Esophagus mucosa (tissue), 1 donor: ENCODE results near the gene FABP3. TPM values are rescaled to one million over a fixed set of nuclear protein-coding genes. Genes with fewer than 3 reads are reported as not detected.
"Not testable (repeated sequence)": the region's sequence is repeated elsewhere in the genome, so short reads cannot be mapped to it uniquely, and the experiment has no call there.

Experiments used
- ATAC-seq: fragments of 200-7000 bp; cut with Tn5 transposase; one replicate; pipeline ENCODE4 v1.9.1; 2020
- total RNA-seq: library from RNA; stranded (reverse); gene quantifications from one replicate; pipeline ENCODE4 v1.2.4, GENCODE V29; 2023
- donor health status: DM: yes; HTN: yes; CAD: no.

FABP3 gene
- total RNA-seq, 1 donor from 2014 or later, result 0.36 TPM

DNA sequence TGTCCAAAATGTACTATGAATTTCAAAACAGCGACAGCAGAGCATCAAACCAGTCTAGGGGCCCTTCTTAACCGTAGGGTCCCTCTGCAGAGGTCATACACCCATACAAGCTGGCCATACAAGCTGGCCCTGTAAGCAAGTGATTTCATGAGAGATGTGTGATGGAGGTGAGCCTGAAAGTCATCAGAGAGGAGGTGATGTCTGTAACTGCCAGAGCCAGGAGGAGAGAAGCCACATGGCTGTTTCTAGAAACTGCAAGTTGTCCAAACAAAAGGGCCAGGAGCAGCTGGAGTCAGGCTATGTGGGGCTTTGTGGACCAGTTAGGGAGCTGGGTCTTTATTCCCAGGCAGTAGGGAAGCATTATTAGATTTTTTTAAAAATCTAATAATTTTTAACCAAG, 25.4 kb upstream of the FABP3 start:
- ATAC-seq, result no peak

DNA sequence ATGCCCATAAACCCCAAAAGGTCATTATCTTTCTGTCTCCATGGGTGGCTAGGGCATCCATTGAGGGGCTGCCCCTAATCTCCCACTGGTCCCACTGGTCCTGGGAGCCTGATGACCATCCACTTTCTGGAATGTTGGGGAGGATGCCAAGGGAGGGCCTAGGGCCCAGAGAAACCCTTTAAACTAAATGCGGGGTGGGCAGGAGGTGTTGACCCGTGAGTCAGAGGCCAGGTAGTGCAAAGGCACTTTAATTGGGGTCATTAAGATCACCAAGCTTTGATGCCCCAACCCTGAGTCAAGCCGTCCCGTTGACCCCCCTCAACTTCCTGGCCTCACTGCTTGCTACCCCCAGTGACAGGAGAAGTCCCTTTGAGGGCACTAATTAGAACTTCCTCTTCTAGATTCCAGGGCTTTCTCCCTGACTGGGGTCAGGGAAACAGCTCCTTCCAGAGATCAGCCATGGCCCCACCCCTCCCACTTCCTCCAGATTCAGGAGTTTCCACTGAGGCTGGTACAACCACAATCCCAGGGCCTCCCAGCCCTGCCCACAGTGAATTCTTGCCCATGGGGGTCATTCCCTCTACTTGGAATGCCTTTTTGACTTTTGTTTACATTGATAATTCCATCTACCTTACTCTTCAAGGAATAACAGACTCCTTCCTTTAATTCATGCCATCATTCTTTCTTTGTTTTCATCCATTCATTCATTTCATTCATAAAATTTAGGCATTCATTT, 24.7 kb upstream of the FABP3 start:
- ATAC-seq, result no peak

DNA sequence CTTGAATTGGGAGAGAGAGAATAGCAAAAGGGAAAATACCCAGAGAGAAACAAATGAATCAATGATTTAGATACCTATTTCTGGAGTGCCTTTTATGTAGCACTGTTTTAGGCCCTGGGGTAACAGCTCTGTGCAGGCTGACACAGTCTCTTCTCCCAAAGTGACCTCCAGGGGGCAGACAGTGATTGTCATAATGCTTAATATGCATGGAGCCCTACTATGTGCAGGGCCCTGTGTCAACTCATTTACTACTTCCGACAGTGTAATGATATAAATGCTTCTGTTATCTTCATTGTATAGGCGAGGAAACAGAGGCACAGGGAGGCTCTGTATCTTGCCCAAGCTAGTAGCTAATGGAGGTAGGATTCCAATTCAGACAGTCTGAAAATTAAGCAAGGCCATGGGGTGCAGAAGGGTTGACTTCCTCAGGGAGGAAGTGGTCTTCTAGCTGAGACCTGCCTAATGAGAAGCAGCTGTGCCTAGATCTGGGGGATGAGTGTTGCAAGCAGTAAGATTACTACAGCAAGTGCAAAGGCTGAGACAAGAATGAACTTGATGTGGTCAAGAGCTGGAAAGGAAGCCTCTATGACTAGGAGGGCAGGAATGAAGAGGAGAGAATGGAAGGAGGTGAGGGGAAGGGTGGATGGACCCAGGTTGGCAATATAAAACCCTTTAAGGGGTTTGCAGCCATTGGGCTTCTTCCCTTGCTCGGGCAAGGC, 23.9 kb upstream of the FABP3 start:
- ATAC-seq, result peak; percentile 50

DNA sequence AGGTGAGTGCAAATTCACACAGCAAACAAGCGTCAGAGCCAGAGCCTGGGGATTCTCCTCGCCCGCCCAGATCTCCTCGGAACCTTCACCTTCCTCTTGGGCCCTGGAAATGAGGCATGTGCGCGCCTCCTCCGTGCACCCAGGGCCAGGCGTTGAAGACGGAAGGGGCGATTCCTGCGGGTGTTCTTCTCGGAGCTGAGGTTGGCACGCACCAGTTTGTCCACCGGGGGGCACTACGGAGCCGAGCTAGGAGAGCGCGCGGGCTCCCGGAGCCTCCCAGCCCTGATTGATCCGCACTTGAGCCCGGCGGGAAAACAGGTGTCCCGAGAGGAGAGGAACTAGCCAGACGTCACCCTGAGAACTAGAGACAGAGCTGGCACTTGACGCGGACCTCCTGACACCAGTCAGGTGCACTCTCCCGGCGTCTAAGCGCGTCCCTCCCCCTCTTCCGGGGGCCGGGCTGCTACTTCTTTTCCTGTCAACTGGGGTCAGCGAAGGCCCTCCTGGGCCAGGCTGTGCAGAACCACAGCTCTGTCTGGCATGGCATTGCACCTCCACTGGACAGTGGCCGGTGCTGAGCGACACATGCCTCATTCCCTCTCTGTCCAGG, 21.8 kb upstream of the FABP3 start:
- peak; percentile 89 for ATAC-seq

DNA sequence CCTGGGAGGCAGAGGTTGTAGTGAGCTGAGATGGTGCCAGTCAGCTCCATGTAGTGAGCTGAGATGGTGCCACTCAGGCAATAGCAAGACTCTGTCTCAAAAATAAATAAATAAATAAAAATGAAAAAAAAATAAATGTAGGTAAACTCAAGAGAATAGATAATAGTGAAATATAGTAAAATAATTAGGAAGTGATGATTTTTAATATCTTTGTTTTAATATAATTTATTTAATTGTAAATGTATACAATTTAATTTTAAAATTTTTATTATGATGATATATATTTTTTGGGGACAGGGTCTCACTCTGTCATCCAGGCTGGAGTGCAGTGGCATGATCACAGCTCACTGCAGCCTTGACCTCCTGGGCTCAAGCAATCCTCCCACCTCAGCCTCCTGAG, 20.6 kb upstream of the FABP3 start:
- no peak for ATAC-seq

DNA sequence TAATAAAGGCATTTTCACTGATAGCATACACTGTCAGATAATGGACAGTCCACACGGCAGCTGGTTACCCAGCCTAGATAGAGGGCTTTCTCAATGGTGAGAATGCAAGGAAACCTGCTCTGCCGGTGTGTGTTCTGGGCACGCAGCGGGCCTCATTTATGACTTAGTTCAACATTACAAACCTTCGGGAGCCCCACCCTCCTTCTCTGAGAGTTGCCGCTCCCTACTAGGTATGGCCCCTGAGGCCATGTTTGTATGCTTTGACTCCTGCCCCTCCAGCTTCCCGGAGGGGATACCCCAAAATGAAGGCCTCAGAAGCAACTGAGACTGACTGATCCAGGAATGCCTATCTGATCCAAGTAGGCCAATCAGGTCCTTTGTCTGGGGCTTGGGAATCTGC, 17.2 kb upstream of the FABP3 start:
- peak; percentile 87 for ATAC-seq

DNA sequence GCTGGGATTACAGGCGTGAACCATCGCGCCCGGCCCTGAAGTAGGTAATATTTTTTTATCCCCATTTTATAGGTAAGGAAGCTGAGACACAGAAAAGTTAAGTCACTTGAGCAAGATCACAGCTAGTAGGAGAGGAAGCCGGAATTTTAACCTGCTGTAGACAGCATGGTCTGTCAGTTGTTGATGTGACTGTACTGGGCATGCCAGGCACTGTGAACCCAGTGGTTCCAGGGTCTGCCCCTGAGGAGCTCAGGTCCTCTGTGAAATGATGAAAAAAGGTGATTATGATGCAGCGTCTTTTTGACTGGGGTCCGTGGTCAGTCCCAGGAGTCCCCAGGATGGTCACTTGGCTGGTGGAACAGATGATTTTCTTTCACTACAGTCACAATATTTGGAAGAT, 16.7 kb upstream of the FABP3 start:
- no peak for ATAC-seq

DNA sequence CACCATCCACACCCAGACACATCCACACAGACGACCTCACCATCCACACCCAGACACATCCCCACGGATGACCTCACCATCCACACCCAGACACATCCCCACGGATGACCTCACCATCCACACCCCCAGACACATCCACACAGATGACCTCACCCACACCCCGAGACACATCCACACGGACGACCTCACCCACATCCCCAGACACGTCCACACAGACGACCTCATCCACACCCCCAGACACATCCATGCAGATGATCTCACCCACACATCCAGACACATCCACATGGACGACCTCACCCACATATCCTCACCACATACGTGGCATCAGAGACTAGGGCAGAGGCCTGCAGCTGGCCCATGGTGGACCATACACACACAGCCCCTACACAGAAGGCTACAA, 14.7 kb upstream of the FABP3 start:
- peak; percentile 52 for ATAC-seq

DNA sequence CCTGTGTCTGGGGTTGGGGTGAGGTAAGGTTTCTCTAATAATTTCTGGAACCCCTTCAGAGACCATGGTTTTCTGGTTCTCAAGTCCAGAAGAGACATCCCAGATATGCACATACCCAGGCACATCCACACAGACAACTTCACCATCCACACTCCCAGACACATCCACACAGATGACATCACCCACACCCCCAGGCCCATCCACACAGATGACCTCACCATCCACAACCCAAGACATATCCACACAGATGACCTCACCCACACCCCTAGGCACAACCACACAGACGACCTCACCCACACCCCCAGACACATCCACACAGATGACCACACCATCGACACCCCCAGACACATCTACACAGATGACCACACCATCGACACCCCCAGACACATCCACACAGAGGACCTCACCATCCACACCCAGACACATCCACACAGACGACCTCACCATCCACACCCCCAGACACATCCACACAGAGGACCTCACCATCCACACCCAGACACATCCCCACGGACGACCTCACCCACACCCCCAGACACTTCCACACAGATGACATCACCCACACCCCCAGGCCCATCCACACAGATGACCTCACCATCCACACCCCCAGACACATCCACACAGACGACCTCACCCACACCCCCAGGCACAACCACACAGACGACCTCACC, 13.8 kb upstream of the FABP3 start:
- ATAC-seq, result not testable (repeated sequence)

DNA sequence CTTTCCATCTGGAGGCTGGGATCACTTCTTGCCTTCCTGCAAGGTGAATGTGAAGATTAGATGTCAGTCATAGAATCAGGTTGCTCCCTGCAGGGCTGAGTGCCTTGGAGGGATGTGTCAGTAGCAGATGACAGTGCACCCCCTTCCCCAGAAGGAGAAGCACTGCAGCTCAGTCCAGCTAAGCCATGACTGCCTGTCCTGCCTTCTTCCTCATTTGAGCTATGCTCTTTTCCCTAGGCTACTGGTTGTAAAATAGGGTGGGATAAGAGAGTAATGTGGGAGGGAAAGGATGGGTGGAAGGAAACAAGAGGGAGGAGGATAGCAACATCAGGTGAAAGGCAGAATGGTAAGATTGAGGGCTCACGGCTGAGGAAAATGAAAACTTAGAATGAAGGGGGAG, 11.1 kb upstream of the FABP3 start:
- ATAC-seq, result no peak

DNA sequence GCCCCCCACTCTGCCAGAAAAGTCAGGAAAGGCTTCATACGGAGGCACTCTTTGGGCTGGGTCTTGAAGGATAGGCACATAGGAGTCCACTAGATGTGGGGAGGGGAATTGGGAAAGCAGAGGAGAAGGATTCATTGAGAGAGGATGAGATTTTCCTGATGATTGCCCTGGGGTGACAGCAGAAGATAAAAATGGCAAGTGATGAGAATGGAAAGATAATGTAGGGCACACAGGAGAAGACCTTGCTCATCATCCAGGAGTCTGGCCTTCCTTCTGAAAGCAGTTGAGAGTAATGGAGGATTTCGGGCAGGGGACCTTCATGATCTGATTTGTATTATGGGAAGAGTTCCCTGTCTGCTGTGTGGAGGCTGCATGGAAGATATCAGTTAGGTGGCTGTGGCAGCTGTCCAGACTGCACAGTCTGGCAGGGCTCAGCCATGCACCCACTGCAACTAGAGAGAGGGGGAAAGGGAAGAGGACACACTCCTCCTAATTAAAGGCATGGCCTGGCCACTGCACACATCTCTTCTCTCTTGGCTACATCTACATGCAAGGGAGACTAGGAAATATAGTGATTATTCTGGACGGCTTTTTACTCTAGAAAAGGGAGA, 9.6 kb upstream of the FABP3 start:
- no peak for ATAC-seq

DNA sequence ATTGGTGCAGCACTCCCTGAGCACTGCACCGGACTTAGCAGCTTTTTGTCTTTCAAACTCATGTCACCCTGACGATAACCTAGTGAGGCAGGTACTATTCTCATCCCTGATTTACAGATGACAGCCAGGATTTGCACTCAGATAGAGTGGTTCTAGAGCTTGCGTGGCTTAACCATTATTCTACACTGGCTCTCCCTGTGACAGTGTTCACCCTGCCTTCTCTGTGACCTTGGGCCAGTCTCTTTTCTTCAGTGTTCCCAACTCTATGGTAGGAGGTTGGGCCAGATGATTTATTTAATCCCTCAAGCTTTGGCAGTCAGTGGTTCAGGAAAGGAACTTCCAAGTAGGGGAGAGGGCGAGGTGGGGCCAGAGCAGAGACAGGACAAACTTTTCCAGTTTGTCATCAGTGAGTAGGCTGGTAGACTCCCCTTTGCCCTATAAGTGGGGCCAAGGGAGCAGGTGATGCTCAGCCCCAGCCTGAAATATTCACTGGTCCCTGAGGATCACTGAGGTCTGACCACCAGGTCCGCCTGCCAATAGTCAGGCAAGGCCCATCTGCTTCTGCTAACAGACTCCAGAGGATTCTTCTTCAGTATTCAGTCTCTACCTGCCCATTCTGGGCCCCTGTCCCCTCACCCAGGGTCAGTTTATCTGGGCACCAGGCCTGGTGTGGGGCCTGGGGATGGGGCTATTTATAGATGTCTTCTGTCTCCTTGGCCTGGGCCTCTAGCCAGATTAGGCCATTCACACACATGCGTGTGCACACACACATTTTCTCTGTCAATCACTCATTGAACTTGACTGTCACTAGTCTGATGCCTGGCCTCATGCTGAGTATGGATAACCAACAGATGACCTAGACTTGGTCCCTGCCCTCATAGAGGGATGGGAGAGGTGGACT, 8.8 kb upstream of the FABP3 start:
- ATAC-seq, result peak; percentile 75

DNA sequence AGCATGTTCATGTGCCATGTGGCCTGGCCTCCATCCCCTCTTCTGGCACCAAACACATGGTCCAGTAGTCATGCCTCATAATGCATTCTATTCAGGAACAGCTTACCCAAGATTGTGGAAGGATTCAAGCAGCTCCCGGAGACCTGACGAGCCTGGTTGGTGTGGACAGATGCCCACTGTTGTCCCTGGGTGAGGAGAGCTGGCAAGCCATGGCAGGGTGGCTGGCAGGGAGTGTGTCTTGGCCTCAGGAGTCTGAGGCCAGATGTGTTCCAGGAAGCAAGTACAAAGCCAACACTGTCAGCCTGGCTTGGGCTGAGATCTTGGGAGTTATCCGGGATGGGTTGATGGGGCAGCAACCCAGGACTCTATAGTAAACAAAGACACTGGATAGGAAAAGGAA, 7.3 kb upstream of the FABP3 start:
- ATAC-seq, result no peak

DNA sequence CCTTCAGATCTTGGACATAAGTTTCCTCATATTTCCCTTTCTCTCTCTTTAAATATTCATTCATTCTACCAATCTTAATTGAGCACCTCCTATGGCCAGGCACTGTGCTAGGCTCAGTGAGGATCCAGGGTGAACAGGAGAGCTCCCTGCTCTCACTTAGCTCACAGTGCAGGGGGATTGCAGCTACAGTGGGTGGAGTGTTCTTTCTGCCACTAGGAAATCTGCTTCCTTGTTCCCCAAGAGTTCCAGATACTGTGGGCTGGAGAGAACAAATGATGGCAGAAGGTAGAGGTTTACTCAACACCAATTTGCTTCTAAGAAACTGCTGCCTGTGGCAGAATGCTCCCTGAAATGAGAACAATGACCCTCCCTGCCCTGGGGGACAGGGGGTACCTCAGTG, 5.1 kb upstream of the FABP3 start:
- no peak for ATAC-seq

DNA sequence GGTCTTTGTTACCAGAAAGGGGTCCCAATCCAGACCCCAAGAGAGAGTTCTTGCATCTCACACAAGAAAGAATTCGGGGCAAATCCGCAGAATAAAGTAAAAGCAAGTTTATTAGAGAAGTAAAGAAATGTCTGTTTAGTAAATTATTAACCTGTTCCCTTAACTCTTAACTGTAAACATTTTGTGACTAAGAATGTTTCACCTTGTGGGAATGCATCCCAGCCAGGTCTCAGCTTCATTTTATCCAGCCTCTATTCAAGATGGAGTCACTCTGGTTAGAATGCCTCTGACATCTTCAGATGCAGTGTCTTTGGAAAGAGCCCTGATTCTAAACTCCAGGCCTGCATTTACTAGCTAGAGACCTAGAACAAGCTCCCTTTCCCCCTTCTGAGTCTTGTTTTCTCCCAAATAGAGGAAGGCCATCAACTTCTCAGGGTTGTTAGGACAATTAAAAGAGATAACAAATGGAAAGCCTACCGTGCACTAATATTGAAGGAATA, 4.5 kb upstream of the FABP3 start:
- ATAC-seq, result no peak

DNA sequence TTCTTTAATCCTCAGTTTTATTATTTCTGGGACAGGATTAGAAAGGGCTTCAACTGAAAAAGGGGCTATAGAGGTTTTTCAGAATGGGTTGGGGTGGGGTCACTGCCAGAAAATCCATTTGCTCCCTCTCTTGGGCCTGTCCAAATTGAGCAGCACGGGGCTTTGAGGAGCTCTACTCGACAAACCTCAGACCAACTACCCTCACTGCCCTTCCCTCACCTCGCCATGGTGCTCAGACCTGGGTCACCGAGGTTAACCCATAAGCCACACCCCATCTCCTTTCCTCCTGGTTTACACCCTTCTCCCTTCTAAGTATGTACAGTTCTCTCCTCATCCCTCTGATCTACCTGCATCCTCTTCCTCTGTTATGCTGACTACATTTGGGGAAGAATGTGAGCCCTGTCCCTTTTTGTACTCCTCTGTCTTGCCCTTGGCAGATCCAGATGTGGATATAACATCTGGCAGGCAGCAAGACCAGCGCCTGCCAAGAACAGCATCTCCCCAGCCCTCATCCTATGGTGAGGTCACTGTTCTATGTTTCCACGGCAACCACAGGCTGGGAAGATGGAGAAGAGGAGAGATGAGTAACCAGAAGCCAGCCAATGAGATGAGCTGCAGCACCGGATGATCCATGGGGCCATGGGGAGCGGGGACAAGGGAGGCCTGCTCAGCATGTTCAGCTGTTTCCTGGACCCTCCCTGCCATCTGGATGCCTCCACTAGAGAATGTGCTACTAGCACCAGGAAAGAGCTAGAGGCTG, 3.7 kb upstream of the FABP3 start:
- no peak for ATAC-seq

DNA sequence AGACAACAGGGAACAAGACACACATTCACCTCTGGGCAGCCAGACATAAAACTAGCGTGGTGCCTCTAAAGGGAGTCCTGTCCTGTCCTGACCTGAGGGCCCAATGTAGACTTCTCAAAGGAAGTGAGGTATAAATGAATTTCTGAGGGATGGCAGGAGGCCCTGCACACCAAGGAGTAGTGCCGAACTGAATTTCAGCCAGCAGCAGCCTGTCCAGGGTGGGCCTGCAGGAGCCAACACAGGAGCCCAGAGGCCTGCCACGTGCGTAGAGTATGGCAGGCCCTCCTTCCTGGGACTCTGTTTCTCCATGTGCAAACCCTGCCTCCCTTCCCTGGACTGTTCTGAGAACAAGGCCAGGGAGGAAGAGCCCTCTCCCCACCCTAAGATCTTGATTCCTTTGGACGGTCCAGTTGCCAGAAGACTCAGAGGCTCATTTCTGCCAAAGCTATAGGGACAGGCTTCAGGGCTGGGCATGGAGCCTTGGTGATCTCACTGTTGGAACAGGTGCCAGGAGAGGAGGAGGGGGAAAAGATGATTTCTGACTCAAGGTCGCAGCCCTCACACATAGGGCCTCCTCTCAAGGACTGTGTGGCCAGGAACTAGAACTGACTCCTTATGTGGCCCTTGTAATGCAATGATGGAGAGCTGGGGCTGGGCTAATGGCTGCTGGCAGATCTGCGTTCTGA, 1.8 kb upstream of the FABP3 start:
- no peak for ATAC-seq

DNA sequence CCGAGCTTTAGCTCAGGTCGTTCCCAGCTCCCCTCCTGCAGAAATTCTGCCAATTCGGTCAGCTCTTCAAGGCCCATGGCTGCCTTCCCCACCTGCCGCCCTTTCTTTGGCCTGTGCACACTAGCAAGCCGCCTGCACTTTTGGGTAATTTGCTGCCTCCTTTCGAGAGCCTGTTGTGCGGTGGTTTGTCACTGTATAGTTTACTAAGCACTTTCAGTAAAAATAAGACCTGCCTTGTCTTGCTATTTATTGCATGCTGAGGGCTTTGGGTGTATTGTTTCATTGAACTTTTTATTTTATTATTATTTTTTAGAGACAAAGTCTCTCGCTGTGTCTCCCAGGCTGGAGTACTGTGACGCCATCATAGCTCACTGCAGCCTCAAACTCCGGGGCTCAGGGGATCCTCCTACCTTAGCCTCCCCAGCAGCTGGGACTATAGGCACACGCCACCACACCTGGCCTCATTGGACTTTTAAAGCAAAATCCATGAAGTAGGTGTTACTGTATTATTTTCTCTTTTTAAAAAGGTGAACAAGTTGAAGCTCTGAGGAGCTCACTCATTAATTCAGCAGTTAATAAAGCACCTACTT, 1.1 kb upstream of the FABP3 start:
- no peak for ATAC-seq

DNA sequence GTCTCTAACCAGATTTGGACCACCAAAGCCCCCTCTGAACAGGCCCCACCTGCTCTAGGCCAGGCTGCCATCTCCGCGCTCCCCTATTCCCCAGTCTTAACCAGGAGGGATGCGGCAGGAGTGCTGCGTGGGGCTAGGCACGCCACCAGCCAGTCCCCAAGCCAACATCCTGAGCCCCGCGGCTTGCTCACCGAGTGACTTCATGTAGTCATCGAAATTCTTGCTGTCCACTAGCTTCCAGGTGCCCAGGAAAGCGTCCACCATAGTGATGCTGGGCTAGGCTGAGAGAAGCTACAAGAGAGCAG, 173 bp downstream of the FABP3 start:
- ATAC-seq, result no peak

DNA sequence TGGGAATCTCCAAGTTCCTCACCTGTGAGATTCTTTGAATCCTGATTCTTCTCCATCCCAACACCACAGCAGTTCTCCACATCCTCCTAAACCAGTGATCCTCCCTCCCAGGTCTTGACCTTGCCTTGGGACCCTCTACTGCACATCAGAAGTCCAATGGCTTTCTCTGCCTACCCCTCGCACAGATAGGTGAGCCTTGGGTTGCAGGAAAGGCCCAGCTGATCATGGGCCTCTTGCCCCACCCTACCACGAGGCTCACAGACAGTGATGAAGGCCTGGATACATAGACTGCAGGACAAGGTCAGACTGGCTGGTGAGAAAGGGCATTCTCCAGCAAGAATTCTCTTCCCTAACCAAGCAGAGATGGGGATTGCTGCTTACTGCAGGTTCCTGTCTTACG, 825 bp downstream of the FABP3 start:
- no peak for ATAC-seq
